Measurements from ENCODE around the gene ZNF710. TPM values are rescaled to one million over a fixed set of nuclear protein-coding genes. Genes with fewer than 3 reads are reported as not detected.

ZNF710 gene
- total and polyA plus RNA-seq, 2 of the 8 experiments (the other 6 are each of a cell fraction or from before 2014, with no cell fraction given), result 10.5 to 24.0 TPM

- 0 out of 4 replicates have a peak, but pooled peaks of 1 of the 2 experiments have one; percentile 46 for TF ChIP-seq SIN3A (conservative IDR thresholded peaks at IDR 0.05 in 1 of 2, IDR thresholded peaks at IDR 0.05 in 1 of 2; ENCODE audit: low read depth in 1 of 2, low read length in 2 of 2)
- TF ChIP-seq SRF (IDR thresholded peaks at IDR 0.05; ENCODE audit: low read depth, low read length), result no peak
- no peak for TF ChIP-seq GTF2F1 (IDR thresholded peaks at IDR 0.05; ENCODE audit: borderline replicate concordance, low read depth, low read length)
- TF ChIP-seq RNF2 (IDR thresholded peaks at IDR 0.05; ENCODE audit: borderline replicate concordance, low read depth, low read length, missing control alignments, poor library complexity, severe bottlenecking), result no peak
- TF ChIP-seq TCF12 (IDR thresholded peaks at IDR 0.05; ENCODE audit: low read depth, low read length), result no peak
- peak; percentile 26 for TF ChIP-seq KDM4A (IDR thresholded peaks at IDR 0.05; ENCODE audit: low read depth, low read length, severe bottlenecking)
- TF ChIP-seq TBP (IDR thresholded peaks at IDR 0.05; ENCODE audit: low read depth, low read length), result no peak
- no peak for TF ChIP-seq CBX5 (IDR thresholded peaks at IDR 0.05; ENCODE audit: low read depth, low read length)
- TF ChIP-seq E2F6 (IDR thresholded peaks at IDR 0.05), result no peak
Observed at GRCh38 chr15:90001683-90002427, 731 bp downstream of the ZNF710 start (continued).

Data from H1 (cell line).